Epithelial cell of esophagus (primary cell): ENCODE data around the gene SEMA6A.
A peak's percentile ranks its signal among the peaks of the same experiment; 100 is the strongest.

Experiments
- DNase-seq: peaks from one replicate; pipeline ENCODE4 v3.0.0; 2010; ENCODE audit warnings: low read depth
- H3K4me3 ChIP-seq: 2 replicates; pipeline ENCODE4 v1.5.1; 2011; ENCODE audit warnings: mild to moderate bottlenecking, low read length, control low read depth
- CTCF ChIP-seq: IDR thresholded peaks from 2 replicates; pipeline ENCODE4 v1.5.1; 2011; ENCODE audit warnings: low read depth, mild to moderate bottlenecking, low read length, control low read depth, inconsistent platforms; ENCODE audit not compliant: insufficient read depth; ENCODE audit errors: missing control alignments

Gene SEMA6A

GRCh38 chr5:116585227-116585626 is 10.6 kb upstream of the SEMA6A start:
- H3K4me3 ChIP-seq: no peak overlapping the region
- no peak for TF ChIP-seq CTCF
- peak; percentile 45 for DNase-seq

- TF ChIP-seq CTCF: no peak
- peak; percentile 68 for DNase-seq
- no peak overlapping the region for H3K4me3 ChIP-seq
Observed at GRCh38 chr5:116583862-116584222, 9.2 kb upstream of the SEMA6A start.

GRCh38 chr5:116583085-116583861 is 8.7 kb upstream of the SEMA6A start:
- H3K4me3 ChIP-seq: no peak overlapping the region
- no peak for TF ChIP-seq CTCF
- DNase-seq: peak; percentile 84

- no peak for DNase-seq
- H3K4me3 ChIP-seq: no peak overlapping the region
- TF ChIP-seq CTCF: no peak
Observed at GRCh38 chr5:116581910-116582309, 7.3 kb upstream of the SEMA6A start.

- H3K4me3 ChIP-seq: no peak overlapping the region
- DNase-seq: no peak
- no peak for TF ChIP-seq CTCF
Observed at GRCh38 chr5:116579144-116579543, 4.5 kb upstream of the SEMA6A start.

- no peak overlapping the region for H3K4me3 ChIP-seq
- TF ChIP-seq CTCF: no peak
- no peak for DNase-seq
Observed at GRCh38 chr5:116578676-116579075, 4.1 kb upstream of the SEMA6A start.

GRCh38 chr5:116577064-116577788 is 2.6 kb upstream of the SEMA6A start:
- DNase-seq: peak; percentile 4
- no peak overlapping the region for H3K4me3 ChIP-seq
- no peak for TF ChIP-seq CTCF
